Measurements from ENCODE around the gene CCDC197. TPM values are rescaled to one million over a fixed set of nuclear protein-coding genes. Genes with fewer than 3 reads are reported as not detected.

The CCDC197 gene
- total RNA-seq, 1 donor from 2014 or later = 0.11 TPM

DNA sequence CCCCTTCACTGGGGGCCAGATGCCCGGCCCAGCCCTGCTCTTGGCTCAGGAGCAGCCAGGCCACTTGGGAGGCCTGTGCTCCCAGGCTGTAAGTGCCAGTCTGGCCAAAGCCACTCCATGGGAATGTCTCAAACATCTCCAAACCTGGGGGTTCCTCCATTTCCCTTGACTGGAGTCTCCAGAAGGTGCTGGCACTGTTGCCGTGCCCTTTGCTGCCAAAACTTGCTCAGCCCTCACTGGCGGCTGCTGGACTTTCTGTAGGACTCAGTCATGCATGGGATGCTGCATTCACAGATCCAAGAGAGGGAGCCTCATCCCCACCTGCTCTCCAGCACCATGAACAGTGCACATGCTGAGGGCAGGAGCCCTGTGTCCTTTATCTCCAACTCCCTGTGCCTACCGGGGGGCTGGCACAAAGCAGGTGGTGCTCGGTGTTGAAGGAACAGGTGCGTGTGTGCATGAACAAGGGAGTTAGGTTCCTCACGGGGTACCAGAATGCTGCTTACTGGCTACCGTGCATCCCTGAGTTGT lies 19.4 kb downstream of the CCDC197 start:
- Mint-ChIP-seq H3K4me1 (ENCODE audit: low read depth) (peaks cover 24% of the 10 kb centered on the region), H3K27ac (no peak overlapping the region), H3K4me3 (ENCODE audit: low read depth) (no peak overlapping the region), H3K27me3 (ENCODE audit: low read depth) (peaks cover 8% of the 10 kb centered on the region), H3K9me3 (no peaks in the 10 kb centered on the region), H3K36me3 (ENCODE audit: low read depth) (no peaks in the 10 kb centered on the region)
- intact Hi-C loops (cut with micrococcal nuclease) = no loop called here
- DNase-seq (ENCODE audit: low spot score) = no peak

DNA sequence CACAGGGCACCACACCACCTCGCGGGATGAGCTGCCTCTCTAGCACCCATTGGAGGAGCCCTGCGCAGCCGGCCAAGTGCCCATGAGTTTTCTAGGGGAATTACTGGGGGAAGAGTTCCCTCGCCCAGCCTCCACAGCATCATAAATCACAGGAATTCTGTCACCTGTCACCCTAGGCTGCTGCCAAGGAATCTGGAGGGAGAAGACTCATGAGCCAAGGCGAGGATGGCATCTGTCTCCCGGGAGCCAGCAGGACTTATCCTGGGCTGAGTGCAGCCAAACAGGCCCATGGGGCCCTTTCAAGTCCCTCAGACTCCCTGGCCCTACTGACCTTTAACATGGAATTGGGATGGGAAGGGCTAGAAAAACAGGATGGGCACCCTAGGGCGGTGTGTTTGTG lies 21.2 kb downstream of the CCDC197 start:
- Mint-ChIP-seq H3K27me3 (ENCODE audit: low read depth) (peaks cover 8% of the 10 kb centered on the region), H3K36me3 (ENCODE audit: low read depth) (no peaks in the 10 kb centered on the region), H3K27ac (no peak overlapping the region), H3K4me1 (ENCODE audit: low read depth) (peaks cover 34% of the 10 kb centered on the region), H3K9me3 (no peaks in the 10 kb centered on the region), H3K4me3 (ENCODE audit: low read depth) (no peak overlapping the region)
- no peak for DNase-seq (ENCODE audit: low spot score)
- intact Hi-C loops (cut with micrococcal nuclease) = no loop called here

DNA sequence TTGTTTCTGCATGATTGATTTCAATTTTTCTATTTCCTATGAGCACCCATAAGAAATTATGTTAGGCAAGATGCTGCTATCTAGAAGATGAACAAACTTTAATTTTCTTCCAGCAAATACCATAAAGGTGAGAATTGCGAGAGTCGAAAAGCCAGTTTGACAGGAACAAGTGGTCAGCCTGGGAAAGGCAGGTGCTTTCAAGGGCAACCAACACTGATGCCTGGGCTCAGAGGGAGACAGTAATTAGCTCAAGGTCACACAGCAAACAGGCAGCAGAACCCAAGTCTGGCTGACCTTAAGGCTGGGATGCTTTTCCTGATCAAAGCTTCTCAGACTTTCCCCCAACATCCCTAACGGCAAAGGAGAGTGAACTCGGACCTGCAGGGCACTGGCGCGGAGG lies 22.2 kb downstream of the CCDC197 start:
- DNase-seq (ENCODE audit: low spot score) = no peak
- Mint-ChIP-seq H3K36me3 (ENCODE audit: low read depth) (no peaks in the 10 kb centered on the region), H3K27me3 (ENCODE audit: low read depth) (peaks cover 8% of the 10 kb centered on the region), H3K4me3 (ENCODE audit: low read depth) (no peak overlapping the region), H3K27ac (no peak overlapping the region), H3K9me3 (no peaks in the 10 kb centered on the region), H3K4me1 (ENCODE audit: low read depth) (peaks cover 32% of the 10 kb centered on the region)
- intact Hi-C loops (cut with micrococcal nuclease) = no loop called here

DNA sequence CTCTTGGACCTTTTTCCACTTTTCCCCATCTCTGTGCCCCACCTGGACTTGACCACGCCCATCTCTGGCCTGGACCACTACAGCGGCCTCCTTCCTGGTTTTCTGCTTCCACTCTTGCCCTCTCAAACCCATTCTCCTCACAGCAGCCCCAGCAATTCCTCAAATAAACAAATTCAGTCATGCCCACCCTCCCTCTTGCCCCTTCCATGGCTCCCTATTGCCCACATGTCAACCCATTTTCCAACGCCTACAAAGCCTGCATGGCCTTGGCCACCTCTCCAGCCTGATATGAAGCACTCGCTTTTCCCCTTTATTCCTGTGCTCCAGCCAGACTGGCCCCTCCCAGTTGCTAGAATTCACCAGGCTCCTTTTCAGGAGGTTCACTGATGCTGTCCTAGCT lies 23.2 kb downstream of the CCDC197 start:
- no peak overlapping the region for H3K27ac Mint-ChIP-seq
- no peaks in the 10 kb centered on the region for H3K36me3 Mint-ChIP-seq (ENCODE audit: low read depth)
- no peak overlapping the region for H3K4me3 Mint-ChIP-seq (ENCODE audit: low read depth)
- H3K4me1 Mint-ChIP-seq (ENCODE audit: low read depth) = peaks cover 32% of the 10 kb centered on the region
- intact Hi-C loops (cut with micrococcal nuclease) = no loop called here
- no peaks in the 10 kb centered on the region for H3K9me3 Mint-ChIP-seq
- DNase-seq (ENCODE audit: low spot score) = no peak
- peaks cover 8% of the 10 kb centered on the region for H3K27me3 Mint-ChIP-seq (ENCODE audit: low read depth)

DNA sequence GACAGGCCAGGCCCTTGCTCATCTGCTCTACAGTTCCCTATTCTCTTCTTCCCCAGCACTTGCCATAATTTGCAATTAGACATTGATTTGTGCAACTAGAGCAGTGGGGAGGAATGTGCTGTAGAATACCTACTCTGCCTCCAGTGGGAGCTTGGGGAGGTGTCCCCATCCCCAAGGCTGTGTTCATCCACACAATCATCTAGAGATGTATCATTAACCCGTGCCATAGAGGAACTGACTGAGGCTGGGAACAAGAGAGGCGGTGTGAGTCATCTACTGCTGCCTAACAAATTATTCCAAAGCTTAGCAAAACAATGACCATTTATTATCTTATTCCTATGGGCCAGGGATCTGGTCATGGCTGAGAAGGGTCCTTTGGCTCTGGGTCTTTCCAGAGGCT lies 23.9 kb downstream of the CCDC197 start:
- Mint-ChIP-seq H3K4me1 (ENCODE audit: low read depth) (peaks cover 36% of the 10 kb centered on the region), H3K36me3 (ENCODE audit: low read depth) (no peaks in the 10 kb centered on the region), H3K9me3 (no peaks in the 10 kb centered on the region), H3K27ac (peak overlapping the region; percentile 81), H3K27me3 (ENCODE audit: low read depth) (peaks cover 8% of the 10 kb centered on the region), H3K4me3 (ENCODE audit: low read depth) (no peak overlapping the region)
- intact Hi-C loops (cut with micrococcal nuclease) = loop anchor here (1.0 kb wide), 3 partner anchors 15 to 62 kb away; no protein-coding TSS in a partner anchor
- no peak for DNase-seq (ENCODE audit: low spot score)

DNA sequence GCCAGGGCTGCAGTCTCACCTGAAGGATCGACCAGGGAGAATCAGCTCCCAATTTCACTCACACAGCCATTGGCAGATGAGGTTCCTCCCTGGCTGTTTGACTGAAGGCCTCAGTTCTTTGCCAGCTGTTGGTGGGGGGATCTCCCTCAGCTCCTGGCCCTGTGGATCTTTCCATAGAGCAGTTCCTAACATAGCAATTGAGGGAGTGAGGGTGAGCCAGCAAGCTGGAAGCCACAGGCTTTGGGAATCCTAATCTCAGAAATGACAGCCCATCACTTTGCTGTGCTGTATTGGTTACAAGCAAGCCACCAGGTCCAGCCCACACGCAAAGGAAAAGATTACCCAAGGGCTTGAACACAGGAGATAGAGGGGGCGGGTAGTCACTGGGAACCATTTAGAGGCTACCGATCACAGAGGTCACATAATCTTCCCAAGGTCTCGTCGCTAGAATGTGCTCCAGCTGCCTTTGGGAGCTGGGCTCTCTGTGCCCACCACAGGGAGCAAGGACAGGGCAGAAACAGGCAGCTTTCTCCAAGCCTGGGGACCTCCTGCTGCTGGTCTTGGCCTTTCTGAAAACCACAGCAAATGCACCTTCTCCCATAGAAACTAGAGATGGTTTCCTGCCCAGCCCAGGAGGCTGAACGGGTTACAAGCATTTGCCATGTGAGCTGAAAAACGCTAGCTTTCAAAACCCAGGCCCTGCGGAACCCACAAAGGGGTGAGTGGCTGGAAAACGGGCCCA lies 24.5 kb downstream of the CCDC197 start:
- intact Hi-C loops (cut with micrococcal nuclease) = loop anchor here (1.0 kb wide), 3 partner anchors 15 to 62 kb away; no protein-coding TSS in a partner anchor
- peaks cover 37% of the 10 kb centered on the region for H3K4me1 Mint-ChIP-seq (ENCODE audit: low read depth)
- no peak overlapping the region for H3K4me3 Mint-ChIP-seq (ENCODE audit: low read depth)
- H3K27ac Mint-ChIP-seq = peak overlapping the region; percentile 81
- H3K9me3 Mint-ChIP-seq = no peaks in the 10 kb centered on the region
- no peaks in the 10 kb centered on the region for H3K36me3 Mint-ChIP-seq (ENCODE audit: low read depth)
- DNase-seq (ENCODE audit: low spot score) = peak; percentile 27
- H3K27me3 Mint-ChIP-seq (ENCODE audit: low read depth) = peaks cover 8% of the 10 kb centered on the region

DNA sequence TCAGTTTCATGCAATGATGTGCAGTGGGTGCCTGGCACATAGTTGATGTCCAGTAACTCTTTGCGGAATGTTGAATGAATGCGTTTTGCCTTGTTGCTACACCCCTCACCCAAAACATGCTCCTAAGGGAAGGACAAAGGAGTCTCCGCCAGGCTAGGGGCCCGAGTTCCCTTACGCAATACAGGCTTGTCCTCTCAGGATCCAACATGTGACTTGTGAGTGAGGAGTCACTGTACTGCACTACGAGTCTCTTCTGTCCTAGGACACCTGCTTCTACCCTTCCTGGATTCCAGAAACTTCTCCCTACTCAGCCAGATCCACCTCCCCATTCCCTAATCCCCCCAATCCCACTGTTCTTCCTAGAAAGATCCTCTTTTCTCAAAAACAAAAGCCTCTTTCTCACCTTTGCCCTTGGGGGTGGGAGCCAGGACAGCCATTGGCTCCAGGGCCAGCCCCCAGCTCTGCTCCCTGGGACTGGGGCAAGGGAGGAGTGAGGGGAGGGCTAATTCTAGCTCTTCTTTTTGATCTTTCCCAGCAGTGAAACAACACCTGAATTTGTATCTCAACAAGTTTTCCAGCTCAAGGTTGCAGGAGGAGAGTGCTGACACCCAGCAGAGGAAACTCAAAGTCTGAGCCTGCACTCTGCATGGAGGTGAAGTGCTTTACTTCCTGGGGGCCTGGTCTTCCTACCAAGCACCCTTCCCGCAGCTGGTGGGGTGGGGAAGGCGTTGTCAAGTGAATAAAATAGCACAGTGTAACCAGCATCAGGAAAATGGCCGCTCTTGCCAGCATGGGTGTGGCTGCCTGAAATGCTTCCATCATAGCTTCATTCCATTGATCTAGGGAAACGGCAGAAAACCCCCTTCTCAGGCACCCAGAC lies 25.7 kb downstream of the CCDC197 start:
- Mint-ChIP-seq H3K9me3 (no peaks in the 10 kb centered on the region), H3K36me3 (ENCODE audit: low read depth) (no peaks in the 10 kb centered on the region), H3K4me3 (ENCODE audit: low read depth) (no peak overlapping the region), H3K27ac (peak overlapping the region; percentile 24), H3K4me1 (ENCODE audit: low read depth) (peaks cover 37% of the 10 kb centered on the region), H3K27me3 (ENCODE audit: low read depth) (peaks cover 5% of the 10 kb centered on the region)
- intact Hi-C loops (cut with micrococcal nuclease) = no loop called here
- no peak for DNase-seq (ENCODE audit: low spot score)

DNA sequence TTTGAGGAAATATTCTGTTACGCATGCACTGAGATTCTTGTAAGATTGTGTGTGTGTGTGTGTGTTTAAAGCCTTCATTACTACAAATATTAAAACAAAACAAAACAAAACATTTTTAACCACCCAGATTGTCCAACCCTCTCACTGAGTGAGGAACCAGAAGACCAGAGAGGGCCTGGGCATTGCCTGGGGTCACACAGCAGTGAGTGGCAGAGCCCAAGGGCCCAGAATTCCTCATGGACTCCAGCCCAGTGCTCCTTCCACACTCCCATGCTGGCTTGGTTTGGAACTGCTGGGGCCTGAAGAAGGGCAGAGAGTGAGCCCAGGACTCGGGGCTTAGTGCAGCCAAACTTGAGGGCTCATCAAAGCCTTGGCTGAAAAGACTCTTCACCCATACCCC lies 27.4 kb downstream of the CCDC197 start:
- peaks cover 48% of the 10 kb centered on the region for H3K4me1 Mint-ChIP-seq (ENCODE audit: low read depth)
- intact Hi-C loops (cut with micrococcal nuclease) = no loop called here
- H3K27me3 Mint-ChIP-seq (ENCODE audit: low read depth) = no peaks in the 10 kb centered on the region
- H3K4me3 Mint-ChIP-seq (ENCODE audit: low read depth) = no peak overlapping the region
- H3K27ac Mint-ChIP-seq = no peak overlapping the region
- no peak for DNase-seq (ENCODE audit: low spot score)
- no peaks in the 10 kb centered on the region for H3K36me3 Mint-ChIP-seq (ENCODE audit: low read depth)
- H3K9me3 Mint-ChIP-seq = no peaks in the 10 kb centered on the region

DNA sequence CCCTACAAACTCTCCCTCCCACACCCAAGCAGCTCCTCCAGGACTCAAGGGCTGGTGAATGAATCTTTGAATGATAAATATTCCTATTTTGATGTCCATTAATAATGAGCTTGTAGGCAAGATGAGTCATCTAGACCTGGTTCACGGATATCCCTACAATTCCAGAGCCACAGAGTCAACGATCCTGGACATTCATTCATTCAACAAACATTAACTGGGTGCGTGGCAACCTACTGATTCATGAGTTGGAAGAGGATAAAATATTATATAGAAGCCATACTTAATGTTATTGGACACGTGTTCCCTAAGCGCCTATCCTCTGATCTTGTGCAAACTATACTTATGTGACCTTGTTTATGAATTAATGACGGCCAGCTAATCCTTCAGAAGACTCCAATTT lies 28.6 kb downstream of the CCDC197 start:
- H3K36me3 Mint-ChIP-seq (ENCODE audit: low read depth) = no peaks in the 10 kb centered on the region
- intact Hi-C loops (cut with micrococcal nuclease) = loop anchor here (2.0 kb wide), 1 partner anchor 55 kb away; the partner anchor contains the start of genes DDX24 and IFI27L1
- H3K4me3 Mint-ChIP-seq (ENCODE audit: low read depth) = peak overlapping the region; percentile 74
- peak overlapping the region; percentile 56 for H3K27ac Mint-ChIP-seq
- no peak for DNase-seq (ENCODE audit: low spot score)
- H3K9me3 Mint-ChIP-seq = no peaks in the 10 kb centered on the region
- H3K27me3 Mint-ChIP-seq (ENCODE audit: low read depth) = no peaks in the 10 kb centered on the region
- peaks cover 40% of the 10 kb centered on the region for H3K4me1 Mint-ChIP-seq (ENCODE audit: low read depth)

DNA sequence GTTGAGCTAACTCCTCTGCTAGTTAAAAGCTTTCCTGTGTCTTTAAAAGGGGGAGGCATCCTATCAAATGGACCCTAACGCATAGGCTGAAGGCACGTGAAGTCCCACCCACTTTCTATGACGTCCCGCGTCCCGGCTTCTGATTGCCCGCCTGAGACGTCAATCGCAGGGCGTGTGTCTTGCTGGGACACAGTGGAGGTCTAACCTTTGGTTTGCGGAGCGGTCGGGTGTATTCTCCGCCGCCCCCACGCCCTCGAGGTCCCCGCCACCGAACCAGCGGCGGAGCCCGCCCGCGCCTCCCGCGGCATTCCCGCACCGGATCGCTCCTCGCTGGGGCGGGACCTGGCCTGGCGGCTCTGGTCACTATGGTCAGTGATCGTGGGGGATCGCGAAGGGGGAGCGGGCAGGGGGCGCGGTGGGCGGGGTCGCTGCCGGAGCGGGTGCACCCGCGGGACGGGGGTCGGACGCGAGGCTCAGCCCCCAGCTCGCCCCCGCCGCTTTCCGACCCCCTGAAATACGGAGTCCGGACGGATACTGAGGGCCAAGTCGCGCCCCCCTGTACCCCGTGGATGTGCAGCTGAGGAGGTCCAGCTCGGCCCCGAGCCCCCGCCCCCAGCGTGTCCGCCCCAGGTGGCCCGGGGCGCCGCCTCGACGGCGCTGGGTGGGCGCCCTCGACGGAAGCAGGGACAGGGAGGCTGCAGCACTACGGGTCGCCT lies 29.2 kb downstream of the CCDC197 start, which contains the start of gene OTUB2:
TSS of gene OTUB2 (plus strand) at position 168 of the 716 bp plus-strand sequence. CDS start at position 366, 198 bp downstream.
- DNase-seq (ENCODE audit: low spot score) = peak; percentile 97
- intact Hi-C loops (cut with micrococcal nuclease) = loop anchor here (2.0 kb wide), 1 partner anchor 54 kb away; the partner anchor contains the start of genes DDX24 and IFI27L1
- no peaks in the 10 kb centered on the region for H3K36me3 Mint-ChIP-seq (ENCODE audit: low read depth)
- no peaks in the 10 kb centered on the region for H3K9me3 Mint-ChIP-seq
- H3K4me1 Mint-ChIP-seq (ENCODE audit: low read depth) = peaks cover 34% of the 10 kb centered on the region
- peak within 1 kb of the TSS; percentile 74 for H3K4me3 Mint-ChIP-seq (ENCODE audit: low read depth)
- no peaks in the 10 kb centered on the region for H3K27me3 Mint-ChIP-seq (ENCODE audit: low read depth)
- H3K27ac Mint-ChIP-seq = peak within 1 kb of the TSS; percentile 56

DNA sequence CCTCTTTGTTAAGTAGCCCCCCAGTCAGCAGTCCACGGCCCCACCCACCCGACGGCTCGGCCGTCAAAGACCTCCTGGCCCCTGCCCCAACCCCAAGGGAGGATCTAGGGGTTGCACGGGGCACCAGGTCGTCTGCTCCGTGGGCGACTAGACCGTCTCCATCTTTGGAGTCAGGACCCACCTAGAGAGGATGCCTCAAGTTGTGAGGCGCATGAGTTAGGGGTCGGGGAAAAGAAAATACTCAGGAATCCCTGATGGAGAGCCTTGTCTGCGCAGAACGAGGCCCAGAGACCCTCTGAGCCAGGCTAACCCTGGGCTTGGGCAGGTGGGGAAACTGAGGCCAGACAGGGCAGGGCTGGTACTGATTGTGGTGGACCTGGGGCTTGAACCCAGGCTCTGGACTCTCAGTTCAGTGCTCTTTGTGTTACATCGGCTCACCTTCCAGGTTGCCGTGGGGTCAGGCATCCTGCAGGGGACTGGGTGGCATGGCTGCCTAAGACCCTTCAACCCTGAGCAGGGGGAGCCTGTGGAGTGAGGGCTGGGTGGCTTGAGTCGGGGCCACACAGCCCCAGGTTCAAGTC lies 29.9 kb downstream of the CCDC197 start:
- intact Hi-C loops (cut with micrococcal nuclease) = loop anchor here (2.0 kb wide), 1 partner anchor 54 kb away; the partner anchor contains the start of genes DDX24 and IFI27L1
- no peaks in the 10 kb centered on the region for H3K9me3 Mint-ChIP-seq
- H3K27ac Mint-ChIP-seq = no peak overlapping the region
- peaks cover 28% of the 10 kb centered on the region for H3K4me1 Mint-ChIP-seq (ENCODE audit: low read depth)
- H3K4me3 Mint-ChIP-seq (ENCODE audit: low read depth) = peak overlapping the region; percentile 55
- DNase-seq (ENCODE audit: low spot score) = no peak
- no peaks in the 10 kb centered on the region for H3K36me3 Mint-ChIP-seq (ENCODE audit: low read depth)
- H3K27me3 Mint-ChIP-seq (ENCODE audit: low read depth) = no peaks in the 10 kb centered on the region
